Panc1 (cell line): ENCODE data around the gene ANKRD10.

Experiments used
- POLR2AphosphoS5 ChIP-seq: IDR thresholded peaks from 2 replicates; pipeline ENCODE4 v1.6.1; 2012; ENCODE audit warnings: mild to moderate bottlenecking, low read depth, low read length, moderate library complexity
- TCF7L2 ChIP-seq: IDR thresholded peaks from 2 replicates; pipeline ENCODE4 v1.6.1; 2011; ENCODE audit warnings: mild to moderate bottlenecking, low read depth, low read length, inconsistent platforms
- TF ChIP-seq, protein P1 (sequence below): fragments of 450-650 bp; IDR thresholded peaks from 2 replicates; pipeline ENCODE4 v1.5.1; 2017; ENCODE audit warnings: mild to moderate bottlenecking
- TF ChIP-seq, protein P2 (sequence below), 2 experiments: IDR thresholded peaks; 2 replicates each; pipeline ENCODE4 v1.6.1; 2011 to 2012; ENCODE audit warnings: low read depth in 2 of 2, control low read depth in 1 of 2, low read length in 1 of 2, mild to moderate bottlenecking in 1 of 2, moderate library complexity in 1 of 2; ENCODE audit not compliant: insufficient read depth in 1 of 2

DNA sequence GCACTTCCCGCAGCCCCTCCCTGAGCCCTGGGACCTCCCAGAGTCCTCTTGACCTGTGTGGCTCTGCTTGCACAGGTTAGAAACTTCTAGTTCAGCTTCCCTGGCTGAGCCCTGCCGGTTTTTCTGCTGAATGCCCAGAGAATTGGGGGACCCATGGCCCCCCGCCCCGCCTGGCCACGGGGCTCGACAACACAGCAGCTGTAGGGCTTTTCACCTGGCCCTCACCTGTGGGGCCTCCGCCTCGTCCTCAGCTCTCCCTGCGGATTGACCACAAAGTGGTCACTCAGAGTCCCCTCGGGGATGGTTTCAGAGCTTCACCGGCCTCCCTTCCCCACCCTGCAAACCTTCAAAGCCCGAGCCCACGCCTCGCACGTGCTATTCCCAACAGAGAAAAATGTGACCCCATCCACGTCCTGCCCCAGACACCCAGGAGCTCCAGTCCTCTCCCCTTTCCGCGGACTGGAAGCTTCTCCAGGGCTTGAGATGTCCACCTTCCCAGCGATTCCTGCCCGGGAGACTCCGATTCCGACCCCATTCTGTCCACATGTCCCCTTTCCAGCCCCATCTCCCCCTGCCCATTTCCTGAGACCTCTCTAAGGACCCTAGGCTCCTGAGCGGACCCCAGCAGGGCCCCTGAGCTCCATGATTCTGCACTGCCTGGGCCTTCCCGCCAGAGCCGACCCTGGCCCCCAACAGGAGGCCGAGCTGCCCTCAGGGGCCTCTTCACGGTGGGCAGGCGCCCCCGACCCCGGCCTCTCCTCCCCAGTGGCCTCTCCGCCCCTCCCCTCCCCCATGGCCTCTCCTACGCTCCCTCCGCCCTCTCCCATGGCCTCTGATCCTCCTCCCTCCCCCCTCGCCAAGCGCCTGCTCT is 41.9 kb downstream of the ANKRD10 start:
- TF ChIP-seq, protein P1, sequence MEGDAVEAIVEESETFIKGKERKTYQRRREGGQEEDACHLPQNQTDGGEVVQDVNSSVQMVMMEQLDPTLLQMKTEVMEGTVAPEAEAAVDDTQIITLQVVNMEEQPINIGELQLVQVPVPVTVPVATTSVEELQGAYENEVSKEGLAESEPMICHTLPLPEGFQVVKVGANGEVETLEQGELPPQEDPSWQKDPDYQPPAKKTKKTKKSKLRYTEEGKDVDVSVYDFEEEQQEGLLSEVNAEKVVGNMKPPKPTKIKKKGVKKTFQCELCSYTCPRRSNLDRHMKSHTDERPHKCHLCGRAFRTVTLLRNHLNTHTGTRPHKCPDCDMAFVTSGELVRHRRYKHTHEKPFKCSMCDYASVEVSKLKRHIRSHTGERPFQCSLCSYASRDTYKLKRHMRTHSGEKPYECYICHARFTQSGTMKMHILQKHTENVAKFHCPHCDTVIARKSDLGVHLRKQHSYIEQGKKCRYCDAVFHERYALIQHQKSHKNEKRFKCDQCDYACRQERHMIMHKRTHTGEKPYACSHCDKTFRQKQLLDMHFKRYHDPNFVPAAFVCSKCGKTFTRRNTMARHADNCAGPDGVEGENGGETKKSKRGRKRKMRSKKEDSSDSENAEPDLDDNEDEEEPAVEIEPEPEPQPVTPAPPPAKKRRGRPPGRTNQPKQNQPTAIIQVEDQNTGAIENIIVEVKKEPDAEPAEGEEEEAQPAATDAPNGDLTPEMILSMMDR, result no peak
- no peak for TF ChIP-seq POLR2AphosphoS5
- no peak for TF ChIP-seq TCF7L2
- TF ChIP-seq, protein P2, sequence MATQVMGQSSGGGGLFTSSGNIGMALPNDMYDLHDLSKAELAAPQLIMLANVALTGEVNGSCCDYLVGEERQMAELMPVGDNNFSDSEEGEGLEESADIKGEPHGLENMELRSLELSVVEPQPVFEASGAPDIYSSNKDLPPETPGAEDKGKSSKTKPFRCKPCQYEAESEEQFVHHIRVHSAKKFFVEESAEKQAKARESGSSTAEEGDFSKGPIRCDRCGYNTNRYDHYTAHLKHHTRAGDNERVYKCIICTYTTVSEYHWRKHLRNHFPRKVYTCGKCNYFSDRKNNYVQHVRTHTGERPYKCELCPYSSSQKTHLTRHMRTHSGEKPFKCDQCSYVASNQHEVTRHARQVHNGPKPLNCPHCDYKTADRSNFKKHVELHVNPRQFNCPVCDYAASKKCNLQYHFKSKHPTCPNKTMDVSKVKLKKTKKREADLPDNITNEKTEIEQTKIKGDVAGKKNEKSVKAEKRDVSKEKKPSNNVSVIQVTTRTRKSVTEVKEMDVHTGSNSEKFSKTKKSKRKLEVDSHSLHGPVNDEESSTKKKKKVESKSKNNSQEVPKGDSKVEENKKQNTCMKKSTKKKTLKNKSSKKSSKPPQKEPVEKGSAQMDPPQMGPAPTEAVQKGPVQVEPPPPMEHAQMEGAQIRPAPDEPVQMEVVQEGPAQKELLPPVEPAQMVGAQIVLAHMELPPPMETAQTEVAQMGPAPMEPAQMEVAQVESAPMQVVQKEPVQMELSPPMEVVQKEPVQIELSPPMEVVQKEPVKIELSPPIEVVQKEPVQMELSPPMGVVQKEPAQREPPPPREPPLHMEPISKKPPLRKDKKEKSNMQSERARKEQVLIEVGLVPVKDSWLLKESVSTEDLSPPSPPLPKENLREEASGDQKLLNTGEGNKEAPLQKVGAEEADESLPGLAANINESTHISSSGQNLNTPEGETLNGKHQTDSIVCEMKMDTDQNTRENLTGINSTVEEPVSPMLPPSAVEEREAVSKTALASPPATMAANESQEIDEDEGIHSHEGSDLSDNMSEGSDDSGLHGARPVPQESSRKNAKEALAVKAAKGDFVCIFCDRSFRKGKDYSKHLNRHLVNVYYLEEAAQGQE (IDR thresholded peaks at IDR 0.05; ENCODE audit: insufficient read depth in 1 of 2, low read depth in 2 of 2, low read length in 1 of 2), result no peak
